Skeletal muscle satellite cell (primary cell): Measurements from ENCODE around the gene MFAP4.

Source experiments
- H3K27me3 ChIP-seq: 2 replicates; pipeline ENCODE4 v1.7.0; 2013; ENCODE audit warnings: low read length; ENCODE audit not compliant: control insufficient read depth, insufficient read depth
- H3K36me3 ChIP-seq: 2 replicates; pipeline ENCODE4 v1.7.0; 2013; ENCODE audit warnings: mild to moderate bottlenecking, control low read depth, low read length; ENCODE audit not compliant: insufficient read depth
- H3K4me1 ChIP-seq: 2 replicates; pipeline ENCODE4 v1.7.0; 2013; ENCODE audit warnings: low read length; ENCODE audit not compliant: control insufficient read depth, insufficient read depth
- H3K4me2 ChIP-seq: 2 replicates; pipeline ENCODE4 v1.7.0; 2013; ENCODE audit warnings: mild to moderate bottlenecking, low read length
- H3K4me3 ChIP-seq: 2 replicates; pipeline ENCODE4 v1.7.0; 2013; ENCODE audit warnings: low read length
- H3K9ac ChIP-seq: 2 replicates; pipeline ENCODE4 v1.7.0; 2013; ENCODE audit warnings: mild to moderate bottlenecking, low read depth, low read length, moderate library complexity
- H3K9me3 ChIP-seq: replicated peaks from 2 replicates; pipeline ENCODE4 v1.7.0; 2013; ENCODE audit warnings: mild to moderate bottlenecking, control low read depth, low read length

The MFAP4 gene

GRCh38 chr17:19415806-19416775, 29.1 kb upstream of the MFAP4 start:
- H3K4me1 ChIP-seq = peaks cover 4% of the 10 kb centered on the region
- H3K9ac ChIP-seq = no peak overlapping the region
- H3K27me3 ChIP-seq = peaks cover 27% of the 10 kb centered on the region
- no peaks in the 10 kb centered on the region for H3K9me3 ChIP-seq
- no peak overlapping the region for H3K4me3 ChIP-seq
- H3K4me2 ChIP-seq = no peak overlapping the region
- no peaks in the 10 kb centered on the region for H3K36me3 ChIP-seq

- H3K4me2 ChIP-seq = no peak overlapping the region
- H3K4me1 ChIP-seq = peaks cover 4% of the 10 kb centered on the region
- peaks cover 24% of the 10 kb centered on the region for H3K27me3 ChIP-seq
- no peaks in the 10 kb centered on the region for H3K9me3 ChIP-seq
- no peak overlapping the region for H3K4me3 ChIP-seq
- no peaks in the 10 kb centered on the region for H3K36me3 ChIP-seq
- no peak overlapping the region for H3K9ac ChIP-seq
These were observed 28.3 kb upstream of the MFAP4 start for GRCh38 chr17:19415311-19415710.

GRCh38 chr17:19414396-19415280, 27.6 kb upstream of the MFAP4 start:
- Histone ChIP-seq H3K9ac (no peak overlapping the region), H3K4me3 (no peak overlapping the region), H3K9me3 (no peaks in the 10 kb centered on the region), H3K4me1 (peaks cover 7% of the 10 kb centered on the region), H3K36me3 (no peaks in the 10 kb centered on the region), H3K27me3 (peaks cover 24% of the 10 kb centered on the region), H3K4me2 (no peak overlapping the region)

- peaks cover 13% of the 10 kb centered on the region for H3K4me1 ChIP-seq
- no peak overlapping the region for H3K9ac ChIP-seq
- peaks cover 24% of the 10 kb centered on the region for H3K27me3 ChIP-seq
- no peaks in the 10 kb centered on the region for H3K36me3 ChIP-seq
- no peak overlapping the region for H3K4me2 ChIP-seq
- no peak overlapping the region for H3K4me3 ChIP-seq
- no peaks in the 10 kb centered on the region for H3K9me3 ChIP-seq
These were observed 26.8 kb upstream of the MFAP4 start for GRCh38 chr17:19413761-19414160.

GRCh38 chr17:19412984-19413383, 26.0 kb upstream of the MFAP4 start:
- Histone ChIP-seq H3K9ac (no peak overlapping the region), H3K27me3 (peaks cover 24% of the 10 kb centered on the region), H3K36me3 (no peaks in the 10 kb centered on the region), H3K4me2 (no peak overlapping the region), H3K4me3 (no peak overlapping the region), H3K4me1 (peaks cover 10% of the 10 kb centered on the region), H3K9me3 (no peaks in the 10 kb centered on the region)

- no peaks in the 10 kb centered on the region for H3K36me3 ChIP-seq
- no peak overlapping the region for H3K4me2 ChIP-seq
- H3K27me3 ChIP-seq = peaks cover 19% of the 10 kb centered on the region
- no peaks in the 10 kb centered on the region for H3K9me3 ChIP-seq
- H3K4me1 ChIP-seq = peaks cover 10% of the 10 kb centered on the region
- H3K4me3 ChIP-seq = no peak overlapping the region
- H3K9ac ChIP-seq = no peak overlapping the region
These were observed 25.5 kb upstream of the MFAP4 start for GRCh38 chr17:19412510-19412909.

GRCh38 chr17:19411631-19412030, 24.6 kb upstream of the MFAP4 start:
- no peaks in the 10 kb centered on the region for H3K36me3 ChIP-seq
- peaks cover 10% of the 10 kb centered on the region for H3K4me1 ChIP-seq
- no peaks in the 10 kb centered on the region for H3K9me3 ChIP-seq
- H3K4me3 ChIP-seq = no peak overlapping the region
- no peak overlapping the region for H3K4me2 ChIP-seq
- peaks cover 18% of the 10 kb centered on the region for H3K27me3 ChIP-seq
- H3K9ac ChIP-seq = no peak overlapping the region

GRCh38 chr17:19410875-19411620, 24.1 kb upstream of the MFAP4 start, which contains the start of gene RNF112:
TSS of gene RNF112 (plus strand) at chr17:19411232. CDS start at chr17:19411409, 177 bp downstream.
- Histone ChIP-seq H3K9me3 (no peaks in the 10 kb centered on the region), H3K9ac (no peak within 1 kb of the TSS), H3K36me3 (no peaks in the 10 kb centered on the region), H3K4me1 (peaks cover 10% of the 10 kb centered on the region), H3K4me2 (peak within 1 kb of the TSS; percentile 27), H3K27me3 (peaks cover 13% of the 10 kb centered on the region), H3K4me3 (no peak within 1 kb of the TSS)

- H3K9me3 ChIP-seq = no peaks in the 10 kb centered on the region
- H3K4me1 ChIP-seq = peaks cover 10% of the 10 kb centered on the region
- no peak overlapping the region for H3K4me3 ChIP-seq
- no peaks in the 10 kb centered on the region for H3K36me3 ChIP-seq
- no peak overlapping the region for H3K9ac ChIP-seq
- peaks cover 13% of the 10 kb centered on the region for H3K27me3 ChIP-seq
- H3K4me2 ChIP-seq = no peak overlapping the region
These were observed 23.1 kb upstream of the MFAP4 start for GRCh38 chr17:19410091-19410490.

- Histone ChIP-seq H3K4me1 (peaks cover 10% of the 10 kb centered on the region), H3K9ac (no peak overlapping the region), H3K4me2 (peak overlapping the region; percentile 1), H3K27me3 (peaks cover 13% of the 10 kb centered on the region), H3K9me3 (no peaks in the 10 kb centered on the region), H3K4me3 (no peak overlapping the region), H3K36me3 (no peaks in the 10 kb centered on the region)
These were observed 22.5 kb upstream of the MFAP4 start for GRCh38 chr17:19409509-19409908.

- H3K9ac ChIP-seq = no peak overlapping the region
- no peaks in the 10 kb centered on the region for H3K36me3 ChIP-seq
- no peaks in the 10 kb centered on the region for H3K9me3 ChIP-seq
- H3K4me1 ChIP-seq = peaks cover 10% of the 10 kb centered on the region
- no peak overlapping the region for H3K4me3 ChIP-seq
- no peak overlapping the region for H3K4me2 ChIP-seq
- peaks cover 13% of the 10 kb centered on the region for H3K27me3 ChIP-seq
These were observed 22.1 kb upstream of the MFAP4 start for GRCh38 chr17:19409066-19409465.
